ENCODE data around the gene RASAL1. TPM values are rescaled to one million over a fixed set of nuclear protein-coding genes. Genes with fewer than 3 reads are reported as not detected.

RASAL1 gene
- total RNA-seq, 2 donors from 2014 or later: not detected

- no peak for DNase-seq (ENCODE audit: low spot score)
- intact Hi-C loops (cut with DNase I): no loop called here
These were observed 49.1 kb downstream of the RASAL1 start for GRCh38 chr12:113086249-113087164.

DNA sequence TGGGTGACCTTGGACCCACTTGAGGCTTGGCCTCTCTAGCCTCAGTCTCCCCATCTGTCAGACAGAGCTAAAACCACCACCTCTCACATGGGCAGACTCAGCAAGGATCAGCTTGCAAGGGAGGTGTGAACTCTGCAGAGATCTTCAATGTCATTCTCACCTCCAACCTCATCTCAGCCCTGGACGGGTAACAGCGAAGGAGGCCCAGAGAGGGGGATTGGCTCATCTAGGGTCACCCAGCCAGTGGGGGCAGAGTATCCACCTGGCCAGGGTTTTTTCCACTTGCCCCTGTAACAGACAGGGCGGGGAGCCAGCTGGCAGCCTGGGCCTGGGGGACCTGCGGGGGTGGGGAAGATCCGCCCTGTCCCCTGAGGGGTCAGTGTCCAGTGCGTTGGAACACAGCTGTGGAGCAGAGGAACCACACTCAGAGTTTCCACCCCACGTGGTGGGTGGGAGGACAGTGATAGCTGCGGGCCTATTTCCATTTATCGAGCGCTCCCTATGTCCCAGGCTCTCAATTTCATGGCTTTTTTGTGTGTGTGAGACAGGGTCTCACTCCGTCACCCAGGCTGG is 51.6 kb downstream of the RASAL1 start:
- intact Hi-C loops (cut with DNase I): no loop called here
- DNase-seq (ENCODE audit: low spot score): no peak

DNA sequence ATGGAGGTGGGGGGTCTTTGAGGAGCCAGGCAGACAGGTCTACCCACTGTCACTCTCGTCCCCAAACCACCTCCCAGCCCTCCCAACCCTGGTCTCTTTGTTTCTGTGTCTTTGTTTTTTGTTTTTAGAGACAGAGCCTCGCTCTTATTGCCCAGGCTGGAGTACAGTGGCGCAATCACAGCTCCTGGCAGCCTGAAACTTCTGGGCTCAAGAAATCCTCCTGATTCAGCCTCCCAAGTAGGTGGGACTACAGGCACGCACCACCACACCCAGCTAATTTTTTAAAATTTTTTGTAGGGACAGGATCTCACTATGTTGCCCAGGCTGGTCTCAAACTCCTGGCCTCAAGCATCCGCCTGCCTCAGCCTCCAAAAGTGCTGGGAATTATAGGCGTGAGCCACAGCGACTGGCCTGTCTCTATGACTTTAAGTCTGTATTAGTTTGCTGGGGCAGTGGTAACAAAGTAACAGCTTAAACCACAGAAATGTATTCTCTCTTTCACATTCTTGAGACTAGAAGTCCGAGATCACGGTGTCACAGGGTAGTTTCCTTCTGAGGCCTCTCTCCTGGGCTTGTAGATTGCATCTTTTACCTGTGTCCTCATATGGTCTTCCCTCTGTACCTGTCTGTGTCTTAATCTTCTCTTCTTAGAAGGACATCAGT is 52.9 kb downstream of the RASAL1 start:
- intact Hi-C loops (cut with DNase I): no loop called here
- DNase-seq (ENCODE audit: low spot score): no peak

DNA sequence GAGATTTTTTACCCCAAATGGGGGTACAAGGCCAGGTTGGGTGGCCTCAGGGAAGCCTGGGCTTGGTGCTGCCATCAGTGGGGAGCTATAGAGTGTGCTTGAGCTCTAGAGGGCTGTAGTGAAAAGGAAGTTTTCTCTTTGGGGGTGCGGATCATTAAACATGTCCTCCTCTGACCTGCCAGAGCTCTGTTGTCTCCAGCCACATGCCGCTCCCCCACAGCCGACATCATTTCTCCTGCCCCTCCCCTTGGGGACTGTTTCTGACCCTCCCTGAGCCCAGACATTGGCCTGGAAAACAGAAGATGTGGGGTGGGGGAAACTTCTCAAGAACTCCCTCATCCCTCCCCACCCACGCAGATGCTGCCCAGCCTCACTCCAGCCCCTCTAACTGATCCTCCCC is 53.7 kb downstream of the RASAL1 start:
- intact Hi-C loops (cut with DNase I): no loop called here
- DNase-seq (ENCODE audit: low spot score): no peak

GRCh38 chr12:113077859-113078255 is 57.7 kb downstream of the RASAL1 start:
- intact Hi-C loops (cut with DNase I): no loop called here
- DNase-seq (ENCODE audit: low spot score): no peak

GRCh38 chr12:113077057-113077858 is 58.3 kb downstream of the RASAL1 start:
- intact Hi-C loops (cut with DNase I): no loop called here
- no peak for DNase-seq (ENCODE audit: low spot score)

GRCh38 chr12:113075137-113075683 is 60.4 kb downstream of the RASAL1 start:
- DNase-seq (ENCODE audit: low spot score): peak; percentile 44
- intact Hi-C loops (cut with DNase I): loop anchor here in 1 of 2 donors (2.0 kb wide), 1 partner anchor 32 kb away; no protein-coding TSS in a partner anchor

GRCh38 chr12:113073586-113073985 is 62.0 kb downstream of the RASAL1 start:
- intact Hi-C loops (cut with DNase I): no loop called here
- no peak for DNase-seq (ENCODE audit: low spot score)

- DNase-seq (ENCODE audit: low spot score): no peak
- intact Hi-C loops (cut with DNase I): no loop called here
These were observed 63.4 kb downstream of the RASAL1 start for GRCh38 chr12:113072136-113072535.

- DNase-seq (ENCODE audit: low spot score): no peak
- intact Hi-C loops (cut with DNase I): no loop called here
These were observed 64.1 kb downstream of the RASAL1 start for GRCh38 chr12:113071135-113072112.

DNA sequence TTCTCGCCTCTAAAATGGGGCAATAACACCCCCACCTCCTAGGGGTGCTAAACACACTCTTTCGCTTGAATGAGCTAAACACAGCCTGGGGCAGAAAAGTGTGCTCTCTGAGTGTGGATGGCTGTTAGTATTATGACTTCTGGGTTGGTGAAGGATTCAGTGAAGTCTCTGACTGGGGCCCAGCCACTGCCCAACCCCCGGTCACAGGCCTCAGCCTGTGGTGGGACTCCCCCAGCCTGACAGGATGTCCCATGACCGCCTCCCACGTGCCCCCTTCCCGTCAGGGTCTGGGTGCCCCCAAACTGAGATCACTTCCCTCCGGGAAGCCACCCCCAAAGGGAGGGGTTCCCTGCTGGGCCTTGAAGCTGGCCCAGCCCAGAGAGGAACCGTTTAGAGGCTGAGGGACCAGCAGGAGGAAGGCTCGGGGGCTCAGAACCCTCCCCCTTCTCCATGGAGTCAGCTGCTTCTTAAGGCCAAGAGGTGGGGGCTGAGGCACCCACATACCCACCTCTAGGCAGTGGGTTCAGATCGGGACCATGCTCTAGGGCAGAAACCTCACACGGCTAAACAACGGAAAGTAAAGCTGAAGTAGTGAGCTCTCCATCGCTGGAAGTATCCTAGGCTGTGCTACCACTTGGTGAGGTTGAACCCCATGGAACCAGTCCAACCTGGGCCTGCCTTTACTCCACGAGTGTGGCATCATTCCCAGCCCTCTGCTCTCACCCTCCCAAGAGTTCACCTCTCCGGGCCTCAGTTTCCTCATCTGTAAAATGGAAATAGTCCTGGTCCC is 65.2 kb downstream of the RASAL1 start:
- DNase-seq (ENCODE audit: low spot score): no peak
- intact Hi-C loops (cut with DNase I): no loop called here

DNA sequence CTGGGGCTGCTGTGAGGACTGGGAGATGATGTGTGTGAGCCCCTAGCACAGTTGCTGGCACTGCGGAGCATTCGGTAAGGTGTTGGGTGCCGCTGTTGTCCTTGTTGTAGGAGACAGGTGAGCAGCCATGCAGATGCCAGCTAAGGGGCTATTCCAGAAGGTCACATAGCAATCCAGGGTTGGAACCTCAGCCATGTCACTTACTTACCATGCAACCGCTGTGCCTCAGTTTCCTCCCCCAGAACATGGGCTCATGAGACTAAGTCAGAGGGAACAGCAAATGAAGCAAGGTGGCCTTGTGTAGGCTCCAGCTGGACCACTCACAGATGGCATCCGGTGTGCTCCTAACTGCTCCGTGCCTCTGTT is 65.8 kb downstream of the RASAL1 start:
- no peak for DNase-seq (ENCODE audit: low spot score)
- intact Hi-C loops (cut with DNase I): no loop called here

DNA sequence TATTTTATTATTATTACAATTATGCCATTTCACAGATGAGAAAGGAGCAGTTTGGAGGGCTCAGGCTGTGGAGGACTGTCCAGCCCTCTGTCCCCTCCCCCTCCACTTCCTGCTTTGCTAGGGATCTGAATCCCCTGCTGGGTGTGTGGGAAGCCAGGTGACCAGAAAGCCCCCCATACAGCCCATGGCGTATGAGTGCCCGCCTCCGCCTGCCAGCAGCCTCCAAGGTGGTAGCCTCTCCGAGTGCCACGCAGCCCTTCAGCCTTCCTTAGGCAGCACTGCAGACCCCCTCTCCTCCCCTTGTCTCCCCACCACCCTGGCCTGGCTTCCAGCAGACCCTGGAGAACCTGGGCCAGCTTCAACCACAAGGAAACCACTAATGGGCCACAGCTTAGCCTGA is 66.4 kb downstream of the RASAL1 start:
- DNase-seq (ENCODE audit: low spot score): no peak
- intact Hi-C loops (cut with DNase I): no loop called here

- DNase-seq (ENCODE audit: low spot score): no peak
- intact Hi-C loops (cut with DNase I): no loop called here
These were observed 67.3 kb downstream of the RASAL1 start for GRCh38 chr12:113067987-113068935.

DNA sequence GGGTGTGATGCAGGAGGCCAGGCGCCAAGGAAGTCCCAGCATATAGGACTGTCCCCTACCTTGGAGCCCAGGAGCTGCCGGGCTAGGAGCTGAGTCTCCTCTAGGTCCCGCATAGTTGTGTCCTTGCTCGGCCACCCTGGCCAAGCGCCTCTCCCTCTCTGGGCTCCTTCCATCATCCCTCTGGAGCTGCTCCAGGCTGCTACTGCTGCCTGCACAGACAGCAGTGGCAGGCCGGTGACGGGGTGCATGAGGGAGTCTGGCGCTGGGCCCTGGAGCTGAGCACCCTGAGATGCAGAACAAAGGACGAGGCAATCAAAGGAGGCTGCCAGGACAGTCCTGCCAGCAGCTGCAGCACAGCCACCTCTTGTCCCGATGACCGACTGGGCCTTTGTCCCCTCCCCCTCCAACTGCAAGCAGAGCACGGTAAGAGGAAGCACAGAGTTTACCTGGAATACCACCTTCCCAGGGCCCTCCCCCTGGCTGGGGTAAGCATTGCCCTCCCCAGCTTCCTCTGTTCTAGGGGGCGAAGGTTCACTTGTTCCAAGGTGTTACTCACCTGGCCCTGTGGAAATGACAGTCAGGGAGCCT is 68.7 kb downstream of the RASAL1 start:
- no peak for DNase-seq (ENCODE audit: low spot score)

More for the DNA sequence above, 68.7 kb downstream of the RASAL1 start:
- intact Hi-C loops (cut with DNase I): no loop called here
